ENCODE data around the gene ATP6V0E2.

- TF ChIP-seq GATA2 (IDR thresholded peaks at IDR 0.05; ENCODE audit: low read depth, low read length) (no peak), GATA3 (IDR thresholded peaks at IDR 0.05; ENCODE audit: low read depth, low read length) (no peak)
Measured at GRCh38 chr7:149845257-149845980, 28.4 kb upstream of the ATP6V0E2 start.

Measured in SH-SY5Y (cell line).